Measurements from ENCODE around the gene ARHGEF37. TPM values are rescaled to one million over a fixed set of nuclear protein-coding genes. Genes with fewer than 3 reads are reported as not detected.

ARHGEF37 gene
- total and polyA plus RNA-seq, 9 of the 15 experiments (the other 6 are each of a cell fraction or from before 2014, with no cell fraction given) = 0.01 to 0.27 (median 0.05) TPM

DNA sequence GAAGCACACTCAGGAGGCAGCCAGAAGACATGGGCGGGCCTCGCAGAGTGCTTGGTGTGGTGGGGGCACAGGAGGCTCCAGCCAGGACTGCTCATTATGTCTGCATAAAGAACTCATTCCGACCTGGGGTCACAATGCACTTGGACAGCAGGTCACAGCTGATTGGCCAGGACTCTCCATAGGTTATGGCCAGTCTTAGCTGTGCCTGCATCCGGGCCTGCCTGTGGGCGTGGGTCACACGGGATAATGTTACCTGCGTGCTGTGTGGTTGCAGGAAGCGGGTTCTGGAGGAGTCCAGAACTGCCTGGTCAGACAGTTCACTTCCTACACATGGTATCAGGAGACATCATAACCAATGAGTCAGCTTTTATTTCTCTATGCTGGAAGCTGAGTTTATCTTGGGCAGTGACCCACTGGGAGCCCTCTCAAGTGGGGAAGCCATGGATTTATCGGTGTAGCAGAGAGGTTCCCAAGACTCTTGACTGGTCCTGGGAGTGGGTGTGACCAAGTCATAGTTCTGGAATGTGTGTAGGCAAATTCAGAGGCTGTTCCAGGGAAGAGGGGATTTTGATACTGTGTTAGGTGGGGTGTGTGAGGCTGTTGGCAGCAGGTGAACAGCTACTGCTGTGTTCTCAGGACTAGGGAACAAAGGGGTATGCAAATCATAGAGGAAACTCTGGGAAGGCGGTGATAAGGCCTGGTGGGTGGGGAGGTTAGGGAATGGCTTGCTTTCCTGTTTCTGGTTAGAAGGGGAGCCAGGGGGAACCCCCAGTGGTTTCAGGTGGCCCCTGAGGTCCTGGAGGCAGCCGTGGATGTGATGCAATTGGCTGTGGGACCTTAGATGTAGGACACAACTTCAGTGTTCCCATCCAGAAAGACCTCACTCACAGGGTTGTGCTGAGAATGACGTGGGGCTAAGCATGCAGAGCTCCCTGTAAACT is 51.3 kb downstream of the ARHGEF37 start (continued):
- TF ChIP-seq ZNF561 (CRISPR knock-in tag; conservative IDR thresholded peaks at IDR 0.05) = no peak
- no peak for TF ChIP-seq KAT8 (IDR thresholded peaks at IDR 0.05; ENCODE audit: low read depth)
- no peak for TF ChIP-seq CBX8 (IDR thresholded peaks at IDR 0.05; ENCODE audit: borderline replicate concordance, extremely low read depth, low read depth, low read length, poor library complexity, severe bottlenecking)
- TF ChIP-seq EZH2 (IDR thresholded peaks at IDR 0.05; ENCODE audit: borderline replicate concordance, low read depth, low read length) = no peak
- no peak for TF ChIP-seq HMG20A (CRISPR knock-in tag; conservative IDR thresholded peaks at IDR 0.05)
- no peak for TF ChIP-seq KAT7 (CRISPR knock-in tag; IDR thresholded peaks at IDR 0.05; ENCODE audit: borderline replicate concordance)
- TF ChIP-seq CSDE1 (IDR thresholded peaks at IDR 0.05) = no peak
- TF ChIP-seq, protein P1, sequence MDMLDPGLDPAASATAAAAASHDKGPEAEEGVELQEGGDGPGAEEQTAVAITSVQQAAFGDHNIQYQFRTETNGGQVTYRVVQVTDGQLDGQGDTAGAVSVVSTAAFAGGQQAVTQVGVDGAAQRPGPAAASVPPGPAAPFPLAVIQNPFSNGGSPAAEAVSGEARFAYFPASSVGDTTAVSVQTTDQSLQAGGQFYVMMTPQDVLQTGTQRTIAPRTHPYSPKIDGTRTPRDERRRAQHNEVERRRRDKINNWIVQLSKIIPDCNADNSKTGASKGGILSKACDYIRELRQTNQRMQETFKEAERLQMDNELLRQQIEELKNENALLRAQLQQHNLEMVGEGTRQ (CRISPR knock-in tag; IDR thresholded peaks at IDR 0.05) = no peak
- no peak for TF ChIP-seq ZBTB1 (CRISPR knock-in tag; IDR thresholded peaks at IDR 0.05; ENCODE audit: borderline replicate concordance, low read depth)
- TF ChIP-seq, protein P2, sequence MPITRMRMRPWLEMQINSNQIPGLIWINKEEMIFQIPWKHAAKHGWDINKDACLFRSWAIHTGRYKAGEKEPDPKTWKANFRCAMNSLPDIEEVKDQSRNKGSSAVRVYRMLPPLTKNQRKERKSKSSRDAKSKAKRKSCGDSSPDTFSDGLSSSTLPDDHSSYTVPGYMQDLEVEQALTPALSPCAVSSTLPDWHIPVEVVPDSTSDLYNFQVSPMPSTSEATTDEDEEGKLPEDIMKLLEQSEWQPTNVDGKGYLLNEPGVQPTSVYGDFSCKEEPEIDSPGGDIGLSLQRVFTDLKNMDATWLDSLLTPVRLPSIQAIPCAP (CRISPR knock-in tag; IDR thresholded peaks at IDR 0.05; ENCODE audit: borderline replicate concordance) = no peak
- no peak for TF ChIP-seq SREBF1 (IDR thresholded peaks at IDR 0.05; ENCODE audit: borderline replicate concordance, low read depth, low read length)
- peak in 1 of 2 experiments; percentile 65; a peak in 2 of 4 replicates for TF ChIP-seq HDAC1 (IDR thresholded peaks at IDR 0.05)
- TF ChIP-seq, protein P3, sequence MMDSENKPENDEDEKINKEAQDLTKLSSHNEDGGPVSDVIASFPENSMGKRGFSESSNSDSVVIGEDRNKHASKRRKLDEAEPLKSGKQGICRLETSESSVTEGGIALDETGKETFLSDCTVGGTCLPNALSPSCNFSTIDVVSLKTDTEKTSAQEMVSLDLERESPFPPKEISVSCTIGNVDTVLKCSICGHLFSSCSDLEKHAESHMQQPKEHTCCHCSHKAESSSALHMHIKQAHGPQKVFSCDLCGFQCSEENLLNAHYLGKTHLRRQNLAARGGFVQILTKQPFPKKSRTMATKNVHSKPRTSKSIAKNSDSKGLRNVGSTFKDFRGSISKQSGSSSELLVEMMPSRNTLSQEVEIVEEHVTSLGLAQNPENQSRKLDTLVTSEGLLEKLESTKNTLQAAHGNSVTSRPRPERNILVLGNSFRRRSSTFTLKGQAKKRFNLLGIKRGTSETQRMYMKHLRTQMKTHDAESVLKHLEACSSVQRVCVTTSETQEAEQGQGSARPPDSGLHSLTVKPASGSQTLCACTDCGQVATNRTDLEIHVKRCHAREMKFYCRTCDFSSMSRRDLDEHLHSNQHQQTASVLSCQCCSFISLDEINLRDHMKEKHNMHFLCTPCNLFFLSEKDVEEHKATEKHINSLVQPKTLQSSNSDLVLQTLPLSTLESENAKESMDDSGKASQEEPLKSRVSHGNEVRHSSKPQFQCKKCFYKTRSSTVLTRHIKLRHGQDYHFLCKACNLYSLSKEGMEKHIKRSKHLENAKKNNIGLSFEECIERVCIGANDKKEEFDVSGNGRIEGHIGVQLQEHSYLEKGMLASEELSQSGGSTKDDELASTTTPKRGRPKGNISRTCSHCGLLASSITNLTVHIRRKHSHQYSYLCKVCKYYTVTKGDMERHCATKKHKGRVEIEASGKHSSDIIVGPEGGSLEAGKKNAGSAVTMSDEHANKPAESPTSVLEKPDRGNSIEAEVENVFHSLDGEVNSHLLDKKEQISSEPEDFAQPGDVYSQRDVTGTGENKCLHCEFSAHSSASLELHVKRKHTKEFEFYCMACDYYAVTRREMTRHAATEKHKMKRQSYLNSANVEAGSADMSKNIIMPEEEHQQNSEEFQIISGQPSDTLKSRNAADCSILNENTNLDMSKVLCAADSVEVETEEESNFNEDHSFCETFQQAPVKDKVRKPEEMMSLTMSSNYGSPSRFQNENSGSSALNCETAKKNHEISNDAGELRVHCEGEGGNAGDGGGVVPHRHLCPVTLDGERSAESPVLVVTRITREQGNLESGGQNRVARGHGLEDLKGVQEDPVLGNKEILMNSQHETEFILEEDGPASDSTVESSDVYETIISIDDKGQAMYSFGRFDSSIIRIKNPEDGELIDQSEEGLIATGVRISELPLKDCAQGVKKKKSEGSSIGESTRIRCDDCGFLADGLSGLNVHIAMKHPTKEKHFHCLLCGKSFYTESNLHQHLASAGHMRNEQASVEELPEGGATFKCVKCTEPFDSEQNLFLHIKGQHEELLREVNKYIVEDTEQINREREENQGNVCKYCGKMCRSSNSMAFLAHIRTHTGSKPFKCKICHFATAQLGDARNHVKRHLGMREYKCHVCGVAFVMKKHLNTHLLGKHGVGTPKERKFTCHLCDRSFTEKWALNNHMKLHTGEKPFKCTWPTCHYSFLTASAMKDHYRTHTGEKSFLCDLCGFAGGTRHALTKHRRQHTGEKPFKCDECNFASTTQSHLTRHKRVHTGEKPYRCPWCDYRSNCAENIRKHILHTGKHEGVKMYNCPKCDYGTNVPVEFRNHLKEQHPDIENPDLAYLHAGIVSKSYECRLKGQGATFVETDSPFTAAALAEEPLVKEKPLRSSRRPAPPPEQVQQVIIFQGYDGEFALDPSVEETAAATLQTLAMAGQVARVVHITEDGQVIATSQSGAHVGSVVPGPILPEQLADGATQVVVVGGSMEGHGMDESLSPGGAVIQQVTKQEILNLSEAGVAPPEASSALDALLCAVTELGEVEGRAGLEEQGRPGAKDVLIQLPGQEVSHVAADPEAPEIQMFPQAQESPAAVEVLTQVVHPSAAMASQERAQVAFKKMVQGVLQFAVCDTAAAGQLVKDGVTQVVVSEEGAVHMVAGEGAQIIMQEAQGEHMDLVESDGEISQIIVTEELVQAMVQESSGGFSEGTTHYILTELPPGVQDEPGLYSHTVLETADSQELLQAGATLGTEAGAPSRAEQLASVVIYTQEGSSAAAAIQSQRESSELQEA (IDR thresholded peaks at IDR 0.05; ENCODE audit: low read depth) = no peak
- TF ChIP-seq CBFA2T2 (conservative IDR thresholded peaks at IDR 0.05) = peak; percentile 55
- no peak for TF ChIP-seq STAT5A (IDR thresholded peaks at IDR 0.05; ENCODE audit: borderline replicate concordance, low read length)
- no peak for TF ChIP-seq BRD4 (IDR thresholded peaks at IDR 0.05)
- TF ChIP-seq TAF1 (IDR thresholded peaks at IDR 0.05; ENCODE audit: control insufficient read depth, extremely low read depth, insufficient read depth, low read length, severe bottlenecking) = peak; percentile 38

Measured in K562 (cell line).